ENCODE measurements around the gene HMCN2.

GRCh38 chr9:130426467-130426773 is 160.9 kb downstream of the HMCN2 start:
- TF ChIP-seq, protein P1, sequence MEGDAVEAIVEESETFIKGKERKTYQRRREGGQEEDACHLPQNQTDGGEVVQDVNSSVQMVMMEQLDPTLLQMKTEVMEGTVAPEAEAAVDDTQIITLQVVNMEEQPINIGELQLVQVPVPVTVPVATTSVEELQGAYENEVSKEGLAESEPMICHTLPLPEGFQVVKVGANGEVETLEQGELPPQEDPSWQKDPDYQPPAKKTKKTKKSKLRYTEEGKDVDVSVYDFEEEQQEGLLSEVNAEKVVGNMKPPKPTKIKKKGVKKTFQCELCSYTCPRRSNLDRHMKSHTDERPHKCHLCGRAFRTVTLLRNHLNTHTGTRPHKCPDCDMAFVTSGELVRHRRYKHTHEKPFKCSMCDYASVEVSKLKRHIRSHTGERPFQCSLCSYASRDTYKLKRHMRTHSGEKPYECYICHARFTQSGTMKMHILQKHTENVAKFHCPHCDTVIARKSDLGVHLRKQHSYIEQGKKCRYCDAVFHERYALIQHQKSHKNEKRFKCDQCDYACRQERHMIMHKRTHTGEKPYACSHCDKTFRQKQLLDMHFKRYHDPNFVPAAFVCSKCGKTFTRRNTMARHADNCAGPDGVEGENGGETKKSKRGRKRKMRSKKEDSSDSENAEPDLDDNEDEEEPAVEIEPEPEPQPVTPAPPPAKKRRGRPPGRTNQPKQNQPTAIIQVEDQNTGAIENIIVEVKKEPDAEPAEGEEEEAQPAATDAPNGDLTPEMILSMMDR (IDR thresholded peaks at IDR 0.05): no peak
- TF ChIP-seq POLR2A (IDR thresholded peaks at IDR 0.05) (no peak), EP300 (IDR thresholded peaks at IDR 0.05) (no peak)

All from ovary (tissue), 3 donors.